ENCODE data around the gene EFCAB11.

The EFCAB11 gene

DNA sequence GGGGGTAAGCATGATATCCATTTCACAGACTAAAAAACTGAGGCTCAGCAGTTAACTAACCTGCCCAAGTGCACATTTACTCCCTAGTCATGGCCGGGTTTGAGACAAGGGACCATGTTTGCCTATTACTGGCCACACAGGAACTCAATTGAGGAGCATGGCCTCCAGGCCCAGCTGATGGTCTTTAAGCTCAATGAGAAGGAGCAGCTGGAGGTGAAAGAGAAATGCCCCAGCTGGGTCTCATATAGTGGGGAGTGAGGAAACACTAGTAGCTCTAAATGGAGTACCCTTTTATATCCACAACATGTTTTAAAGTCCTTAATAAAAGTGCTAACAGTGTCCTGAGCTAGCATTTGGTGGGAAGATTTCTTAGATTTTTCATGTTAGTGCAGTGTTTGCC lies 2.8 kb upstream of the EFCAB11 start:
- DNase-seq (ENCODE audit: low read depth in 1 of 2, low spot score in 1 of 2) = no peak

DNA sequence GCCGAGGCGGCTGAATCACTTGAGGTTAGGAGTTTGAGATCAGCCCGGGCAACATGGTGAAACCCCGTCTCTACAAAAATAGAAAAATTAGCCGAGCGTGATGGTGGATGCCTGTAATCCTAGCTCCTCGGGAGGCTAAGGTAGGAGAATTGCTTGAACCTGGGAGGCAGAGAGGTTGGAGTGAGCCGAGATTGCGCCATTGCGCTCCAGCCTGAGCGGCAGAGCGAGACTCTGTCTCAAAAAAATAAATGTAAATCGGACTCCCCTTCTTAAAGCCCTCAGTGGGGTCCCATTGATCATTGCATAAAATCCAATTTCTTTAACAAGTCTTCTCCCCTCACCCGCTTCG lies 2.1 kb upstream of the EFCAB11 start:
- no peak for DNase-seq (ENCODE audit: low read depth in 1 of 2, low spot score in 1 of 2)

DNA sequence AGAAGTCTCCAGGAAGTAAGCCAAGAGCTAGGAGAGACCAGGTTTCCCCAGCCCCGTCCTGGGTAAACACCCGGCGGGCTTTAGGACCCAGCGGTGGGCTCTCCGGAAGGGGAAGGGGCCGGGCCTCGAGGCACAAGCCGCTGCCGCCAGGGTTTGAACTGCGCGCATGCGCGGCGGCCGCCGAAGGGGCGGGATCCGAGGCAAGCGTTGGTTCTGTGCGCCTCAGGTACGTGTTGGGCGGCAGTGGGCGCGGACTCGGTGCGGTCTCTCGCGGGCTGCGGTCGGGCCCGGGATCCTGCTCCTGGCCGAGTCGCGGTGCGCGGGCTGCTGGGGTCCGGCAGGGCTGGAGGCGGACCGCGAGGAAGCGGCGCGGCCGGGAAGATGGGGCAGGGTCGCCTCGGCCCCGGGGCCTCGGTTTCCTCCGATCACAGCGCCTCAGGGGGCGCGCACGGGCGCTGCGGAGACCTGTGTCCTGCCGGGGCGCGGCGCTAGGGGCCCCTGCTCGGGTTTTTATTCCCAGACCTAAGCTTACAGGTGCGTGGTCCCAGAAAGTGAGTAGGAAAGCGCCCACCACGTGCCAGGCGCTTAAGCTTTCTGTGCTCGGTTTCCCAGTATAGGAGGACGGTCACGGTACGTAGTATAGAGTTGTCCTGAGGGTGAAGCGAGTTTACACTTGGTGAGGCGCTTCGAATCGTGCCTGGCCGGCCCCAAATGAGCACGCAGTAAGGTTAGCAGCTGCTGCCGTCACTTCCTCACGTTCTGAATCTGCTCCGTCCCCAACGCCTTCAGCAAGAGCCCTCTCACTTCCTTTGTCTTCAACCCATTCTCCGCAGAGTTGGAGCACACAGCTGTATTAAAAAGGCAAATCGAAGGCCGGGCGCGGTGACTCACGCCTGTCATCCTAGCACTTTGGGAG lies 1.5 kb upstream of the EFCAB11 start, which contains the start of gene TDP1:
Gene TDP1, plus strand, starts transcription at position 183 of the 916 bp plus-strand sequence. CDS start 7,188 bp downstream, outside the sequence.
- peak; percentile 88 to 95 for DNase-seq (ENCODE audit: low read depth in 1 of 2, low spot score in 1 of 2)

- DNase-seq (ENCODE audit: low read depth in 1 of 2, low spot score in 1 of 2) = no peak
These were observed 653 bp upstream of the EFCAB11 start for GRCh38 chr14:89955022-89955744.

- DNase-seq (ENCODE audit: low read depth in 1 of 2, low spot score in 1 of 2) = no peak
These were observed 928 bp downstream of the EFCAB11 start for GRCh38 chr14:89953602-89954001.

GRCh38 chr14:89952576-89952975 lies 2.0 kb downstream of the EFCAB11 start:
- no peak for DNase-seq (ENCODE audit: low read depth in 1 of 2, low spot score in 1 of 2)

DNA sequence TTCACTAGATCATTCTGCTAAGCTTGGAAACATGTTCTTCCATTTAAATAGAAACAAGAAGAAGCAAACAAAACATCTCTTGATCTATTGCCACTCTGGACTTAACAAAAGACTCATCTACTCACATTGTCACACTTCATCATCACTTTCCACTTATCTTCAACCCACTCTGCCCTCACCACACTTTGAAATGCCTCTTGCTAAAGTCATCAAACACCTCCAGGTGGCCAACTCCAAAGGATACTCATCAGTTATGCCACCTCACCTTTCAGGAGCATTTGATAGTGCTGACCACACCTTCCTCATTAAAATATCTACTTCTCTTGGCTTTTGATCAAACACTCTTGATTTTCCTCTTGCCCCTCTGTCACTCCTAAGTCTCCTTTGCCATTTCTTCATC lies 7.2 kb downstream of the EFCAB11 start:
- DNase-seq (ENCODE audit: low read depth in 1 of 2, low spot score in 1 of 2) = no peak

DNA sequence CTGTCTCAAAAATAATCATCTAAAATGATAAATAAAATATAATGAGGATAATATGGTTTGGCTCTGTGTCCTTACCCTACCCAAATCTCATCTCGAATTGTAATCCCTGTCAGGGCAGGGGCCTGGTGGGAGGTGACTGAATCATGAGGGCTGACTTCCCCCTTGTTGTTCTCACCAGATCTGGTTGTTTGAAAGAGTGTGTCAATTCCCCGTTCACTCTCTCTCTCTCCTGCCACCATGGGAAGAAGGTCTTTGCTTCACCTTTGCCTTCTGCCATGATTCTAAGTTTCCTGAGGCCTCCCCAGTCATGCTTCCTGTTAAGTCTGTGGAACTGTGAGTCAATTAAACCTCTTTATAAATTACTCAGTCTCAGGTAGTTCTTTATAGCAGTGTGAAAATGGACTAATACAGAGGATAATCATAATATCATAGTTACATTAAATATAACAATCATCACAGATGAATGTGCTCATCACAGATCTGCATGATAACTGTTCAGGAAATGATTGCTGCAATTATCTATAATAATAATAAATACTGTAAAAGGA lies 12.6 kb downstream of the EFCAB11 start:
- DNase-seq (ENCODE audit: low read depth in 1 of 2, low spot score in 1 of 2) = no peak

- DNase-seq (ENCODE audit: low read depth in 1 of 2, low spot score in 1 of 2) = no peak
These were observed 17.8 kb downstream of the EFCAB11 start for GRCh38 chr14:89936654-89937185.

DNA sequence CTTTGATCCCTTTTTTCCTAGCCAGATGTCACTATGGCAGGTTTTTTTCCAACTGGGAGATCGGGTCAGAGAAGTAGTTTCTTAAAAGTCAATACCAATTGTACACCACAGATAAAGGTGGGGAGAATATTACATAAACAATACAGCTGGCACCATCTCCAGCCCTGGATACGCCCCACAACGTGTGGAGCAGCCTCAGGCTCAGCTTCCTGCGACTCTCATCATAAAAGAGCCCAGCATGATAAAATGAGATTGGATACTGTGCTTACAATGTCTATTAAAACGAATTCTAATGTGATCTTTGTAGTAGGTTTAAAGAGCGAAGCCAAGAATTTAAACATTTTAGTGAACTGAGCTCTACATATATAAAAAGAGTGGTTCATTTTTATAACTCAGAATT lies 21.5 kb downstream of the EFCAB11 start:
- DNase-seq (ENCODE audit: low read depth in 1 of 2, low spot score in 1 of 2) = no peak

DNA sequence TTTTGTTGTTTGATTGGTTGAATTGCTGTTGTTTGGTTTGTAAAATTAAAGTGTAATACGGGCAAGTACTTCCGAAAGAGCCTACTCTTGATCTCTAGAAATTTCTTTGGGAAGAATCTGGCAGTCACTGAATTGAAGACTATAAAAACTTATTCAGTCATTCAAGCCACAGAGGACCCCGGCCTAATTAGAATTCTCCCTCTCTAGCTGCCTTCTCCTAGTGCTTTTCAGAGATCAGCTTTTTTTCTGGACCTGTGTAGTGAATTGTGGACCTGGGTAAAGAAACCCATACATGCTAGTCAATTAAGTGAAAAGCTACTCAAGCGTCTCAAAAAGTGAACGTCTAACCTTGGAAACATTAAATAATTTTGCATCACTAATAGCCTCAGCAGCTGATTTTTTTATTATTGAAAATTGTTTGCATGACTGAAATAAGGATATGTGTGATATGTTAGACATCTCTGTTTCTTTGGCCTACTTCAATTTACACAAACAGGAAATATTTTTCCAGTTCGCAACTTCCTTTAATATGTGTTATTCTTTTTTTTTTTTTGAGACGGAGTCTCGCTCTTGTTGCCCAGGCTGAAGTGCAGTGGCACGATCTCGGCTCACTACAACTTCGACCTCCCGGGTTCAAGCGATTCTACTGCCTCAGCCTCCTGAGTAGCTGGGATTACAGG lies 27.2 kb downstream of the EFCAB11 start:
- no peak for DNase-seq (ENCODE audit: low read depth in 1 of 2, low spot score in 1 of 2)

GRCh38 chr14:89926694-89927093 lies 27.8 kb downstream of the EFCAB11 start:
- DNase-seq (ENCODE audit: low read depth in 1 of 2, low spot score in 1 of 2) = no peak

DNA sequence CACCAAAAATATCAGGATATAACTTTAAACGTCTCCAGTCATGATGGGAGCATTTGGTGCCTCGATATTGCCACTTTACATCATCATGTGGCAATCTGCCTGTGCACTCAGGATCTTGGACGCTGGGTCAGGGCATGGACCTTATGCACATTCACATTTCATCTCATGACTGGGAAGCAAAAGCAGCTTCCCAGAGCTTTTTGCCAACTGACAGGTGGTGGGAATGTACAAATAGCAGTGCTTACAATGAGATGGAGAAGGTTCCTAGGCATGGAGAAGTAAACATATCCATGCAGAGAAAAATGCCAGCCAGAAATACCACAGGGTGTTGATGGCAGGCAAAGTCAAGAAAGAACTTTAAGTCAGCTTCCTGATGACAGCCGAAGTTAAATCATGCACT lies 30.3 kb downstream of the EFCAB11 start:
- DNase-seq (ENCODE audit: low read depth in 1 of 2, low spot score in 1 of 2) = no peak

DNA sequence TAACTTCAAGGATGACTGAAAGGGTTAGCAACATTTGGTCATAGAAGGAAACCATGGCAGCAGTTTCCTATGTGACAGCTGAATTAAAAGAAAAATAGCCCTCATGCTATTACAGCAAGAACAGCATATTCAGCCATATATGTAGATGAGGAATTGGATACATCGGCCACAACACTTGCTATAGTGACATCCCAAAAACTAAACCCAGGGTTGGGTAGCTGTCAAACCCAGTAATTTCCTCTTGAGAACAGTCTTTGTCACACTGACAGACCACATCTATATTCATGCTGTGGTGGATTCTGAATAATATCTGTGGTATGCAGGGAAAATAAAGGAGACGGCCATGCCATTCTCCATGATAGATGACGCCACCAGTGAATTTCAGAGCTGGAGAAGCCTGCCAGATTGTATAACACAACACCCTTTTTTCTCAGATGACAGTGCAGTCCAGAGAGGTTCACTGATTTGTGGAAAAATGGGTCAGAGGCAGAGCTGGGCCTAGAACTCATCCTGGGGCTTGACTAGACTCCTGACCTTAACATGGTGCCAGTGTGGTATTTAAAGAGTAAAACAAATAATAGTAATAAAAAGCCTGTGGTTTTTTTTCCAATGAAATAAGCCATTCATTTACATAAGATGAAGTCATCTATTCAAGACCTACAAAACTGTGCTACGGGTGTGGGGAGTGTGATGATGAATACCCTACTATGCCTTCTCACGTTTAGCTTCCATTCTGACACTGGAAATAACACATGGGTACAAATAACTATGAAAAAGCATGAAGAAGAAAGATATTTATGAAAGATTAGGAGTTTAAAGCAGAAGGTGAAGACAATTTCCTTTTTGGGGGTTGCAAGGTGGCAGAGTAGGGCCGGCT lies 32.3 kb downstream of the EFCAB11 start:
- DNase-seq (ENCODE audit: low read depth in 1 of 2, low spot score in 1 of 2) = no peak

- DNase-seq (ENCODE audit: low read depth in 1 of 2, low spot score in 1 of 2) = no peak
These were observed 33.2 kb downstream of the EFCAB11 start for GRCh38 chr14:89921346-89921745.

DNA sequence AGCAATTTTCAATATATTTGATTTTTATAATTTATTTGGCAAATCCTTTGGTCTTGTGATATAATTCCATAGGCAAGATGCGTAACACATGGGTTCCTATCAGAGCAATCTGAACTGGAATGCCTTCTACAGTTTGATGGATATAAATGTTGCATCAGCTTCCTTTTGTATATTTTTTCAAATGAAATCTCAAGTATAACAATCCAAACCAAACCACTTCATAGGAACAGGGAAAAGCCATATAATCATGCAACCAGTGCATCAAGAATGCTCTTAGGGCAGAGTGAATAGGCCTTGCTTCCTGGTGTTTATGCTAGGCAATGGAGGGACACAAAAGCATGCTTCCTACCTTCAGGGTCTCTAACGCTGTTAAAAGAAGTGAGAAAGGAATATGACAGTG lies 34.5 kb downstream of the EFCAB11 start:
- no peak for DNase-seq (ENCODE audit: low read depth in 1 of 2, low spot score in 1 of 2)

DNA sequence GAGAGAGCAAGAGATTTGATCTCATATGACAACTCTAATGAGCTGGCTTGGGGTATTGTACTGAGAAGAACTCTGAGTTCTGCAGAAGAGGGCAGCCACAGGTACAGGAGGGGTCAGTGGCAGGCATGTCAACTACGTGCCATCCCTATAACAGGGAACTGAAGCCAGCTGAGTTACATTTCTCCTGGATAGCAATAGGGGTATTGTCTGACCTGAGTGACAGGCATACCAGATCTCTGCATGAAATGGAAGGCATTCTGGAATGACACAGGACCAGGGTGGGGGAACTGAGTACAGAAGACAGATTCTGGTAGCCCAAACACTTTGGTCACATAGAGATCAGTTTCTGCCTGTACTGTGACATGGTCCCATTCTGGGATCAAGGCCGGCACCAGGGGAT lies 35.8 kb downstream of the EFCAB11 start:
- no peak for DNase-seq (ENCODE audit: low read depth in 1 of 2, low spot score in 1 of 2)

DNA sequence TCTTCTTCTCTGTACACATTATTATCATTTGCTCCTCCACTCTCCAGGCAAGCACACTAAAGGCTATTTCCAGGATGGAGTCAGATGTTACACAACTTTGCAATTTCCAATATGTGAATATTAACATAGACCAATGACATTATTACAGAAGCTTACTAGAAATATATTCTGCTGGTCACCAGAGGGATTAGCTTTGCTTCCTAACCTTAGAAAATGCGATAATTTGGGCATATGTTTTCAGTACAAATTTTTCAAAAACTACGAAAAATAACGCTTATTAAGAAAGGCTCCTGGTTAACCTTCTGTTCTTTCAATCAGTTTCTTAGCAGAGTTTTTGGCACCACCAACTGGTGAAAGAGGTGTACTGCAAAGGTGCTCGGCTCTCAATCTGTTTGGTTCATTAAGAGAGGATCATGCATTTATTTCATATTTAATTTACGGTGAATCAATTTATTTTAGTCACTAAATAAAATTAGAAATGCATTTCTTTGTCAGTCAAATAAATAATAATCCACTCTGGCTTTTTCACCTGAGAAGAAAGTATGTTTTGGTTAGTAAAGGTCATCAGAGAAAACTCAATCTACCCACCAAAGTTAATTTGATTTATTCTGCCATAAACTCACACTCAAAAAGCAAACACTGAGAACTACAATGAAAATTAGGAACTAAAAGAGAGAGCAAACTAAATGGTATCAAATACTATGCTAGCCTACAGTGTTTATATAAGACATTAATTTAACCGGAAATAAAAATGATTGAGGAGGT lies 39.2 kb downstream of the EFCAB11 start:
- peak; percentile 44 to 51 for DNase-seq (ENCODE audit: low read depth in 1 of 2, low spot score in 1 of 2)

DNA sequence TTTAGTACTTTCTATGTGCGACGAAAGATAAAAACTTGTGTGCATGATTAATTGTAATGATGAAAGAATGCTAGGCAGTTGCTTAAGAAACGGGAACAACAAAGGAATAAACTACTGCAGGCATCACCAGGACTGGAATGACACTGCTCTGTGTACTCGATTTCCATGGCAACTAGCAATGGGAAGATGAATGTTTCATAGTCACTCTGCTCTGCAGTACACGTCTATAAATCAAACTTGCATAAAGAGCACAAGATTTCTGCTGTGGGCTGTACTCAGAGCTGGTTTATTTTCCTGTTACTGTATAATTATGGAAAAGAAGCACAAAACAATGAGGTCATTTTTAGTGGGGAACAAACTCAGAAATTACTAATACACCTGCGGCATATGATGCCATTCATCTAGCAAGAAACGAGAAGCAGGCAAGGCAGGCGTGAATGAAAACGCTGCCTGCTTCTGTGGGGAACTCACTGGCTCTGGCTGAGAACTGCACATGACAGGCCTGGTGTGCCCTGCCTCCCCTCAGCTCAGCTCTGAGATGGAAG lies 41.8 kb downstream of the EFCAB11 start:
- DNase-seq (ENCODE audit: low read depth in 1 of 2, low spot score in 1 of 2) = no peak

Data from activated CD4-positive, alpha-beta T cell treated with anti-CD3 and anti-CD28 coated beads, Interleukin-2, amount 50 U/mL, for 24 hours (primary cell).